GM21825 (cell line): ENCODE measurements around the gene EIF2AK2.
"Not testable (repeated sequence)": the region's sequence is repeated elsewhere in the genome, so short reads cannot be mapped to it uniquely, and the experiment has no call there.

Source experiments
- ATAC-seq: cut with Tn5 transposase; IDR thresholded peaks from one replicate; pipeline ENCODE4 v1.9.1; 2021; ENCODE audit warnings: mild to moderate bottlenecking, moderate library complexity; ENCODE audit not compliant: unreplicated experiment

The EIF2AK2 gene

DNA sequence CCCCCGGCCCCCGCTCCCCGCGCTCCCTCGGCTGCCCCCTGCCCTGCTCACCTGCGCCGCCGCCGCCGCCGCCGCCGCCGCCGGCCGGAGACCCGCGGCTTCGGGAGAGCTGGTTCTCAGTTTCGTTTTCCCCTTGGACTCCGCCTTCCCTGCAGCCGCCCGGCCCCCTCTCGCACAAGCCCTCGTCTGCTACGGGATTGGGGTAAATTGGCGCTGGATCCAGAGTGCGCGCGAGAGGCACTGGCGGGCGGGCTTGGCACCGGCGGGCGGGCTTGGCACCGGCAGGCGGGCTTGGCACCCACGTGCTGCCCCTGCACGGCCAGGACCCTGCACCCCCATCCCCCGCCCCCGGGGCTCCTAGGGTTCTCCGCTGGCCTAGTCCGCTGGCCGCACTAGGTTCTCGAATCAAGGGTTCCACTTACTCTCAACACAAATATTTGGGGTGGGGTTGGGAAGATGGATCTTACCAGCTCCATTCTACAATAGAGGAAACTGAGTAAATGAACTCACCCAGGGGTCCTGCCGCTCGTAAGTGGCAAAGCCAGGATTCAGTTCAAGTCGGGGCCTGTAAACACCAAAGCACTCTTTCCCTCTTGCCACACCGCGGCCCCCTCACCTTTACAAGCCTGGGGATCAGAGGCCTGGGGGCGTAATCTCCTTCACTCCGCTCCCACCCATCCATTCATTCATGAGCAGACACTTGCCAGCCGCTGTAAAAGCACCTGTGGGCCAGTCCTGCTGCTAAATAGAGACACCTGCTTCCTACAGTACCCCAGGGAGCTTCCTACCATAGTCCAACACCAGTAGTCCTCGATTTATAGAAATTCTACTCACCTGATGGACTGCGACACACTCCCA lies at the start of gene EIF2AK2:
EIF2AK2 (minus strand) TSS at position 124 of the 858 bp plus-strand sequence. CDS start 9,174 bp downstream, outside the sequence.
- peak; percentile 85 for ATAC-seq

DNA sequence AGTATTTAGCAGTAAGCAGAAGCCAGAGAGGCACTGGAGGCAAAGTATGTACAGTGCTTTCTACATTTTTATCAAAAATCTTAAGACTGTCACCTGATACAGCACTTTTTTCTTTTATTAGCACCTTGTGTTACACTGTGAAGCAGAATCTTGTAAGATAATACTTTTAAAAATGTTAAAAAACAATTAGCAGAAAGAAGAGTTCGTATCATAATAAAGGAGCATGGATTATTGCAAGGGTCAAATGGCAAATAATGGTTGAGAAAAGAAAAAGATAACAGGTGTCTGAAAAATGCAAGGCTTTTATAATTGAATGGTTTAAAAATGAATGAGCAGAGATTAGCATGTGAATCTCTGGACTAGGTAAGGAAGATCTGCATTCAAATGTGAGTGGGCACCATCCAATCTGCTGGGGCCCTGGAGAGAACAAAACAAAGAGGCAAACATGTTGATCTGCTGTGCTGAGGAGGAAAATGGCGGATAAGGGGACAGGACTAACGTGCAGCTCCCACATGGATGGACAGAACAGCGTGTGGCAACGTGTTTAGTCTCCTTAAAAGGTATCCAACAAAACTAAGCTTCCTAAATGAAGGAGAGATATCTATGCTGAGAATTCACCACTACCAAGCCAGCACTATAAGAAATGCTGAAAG lies 49.0 kb upstream of the EIF2AK2 start:
- ATAC-seq, result no peak

DNA sequence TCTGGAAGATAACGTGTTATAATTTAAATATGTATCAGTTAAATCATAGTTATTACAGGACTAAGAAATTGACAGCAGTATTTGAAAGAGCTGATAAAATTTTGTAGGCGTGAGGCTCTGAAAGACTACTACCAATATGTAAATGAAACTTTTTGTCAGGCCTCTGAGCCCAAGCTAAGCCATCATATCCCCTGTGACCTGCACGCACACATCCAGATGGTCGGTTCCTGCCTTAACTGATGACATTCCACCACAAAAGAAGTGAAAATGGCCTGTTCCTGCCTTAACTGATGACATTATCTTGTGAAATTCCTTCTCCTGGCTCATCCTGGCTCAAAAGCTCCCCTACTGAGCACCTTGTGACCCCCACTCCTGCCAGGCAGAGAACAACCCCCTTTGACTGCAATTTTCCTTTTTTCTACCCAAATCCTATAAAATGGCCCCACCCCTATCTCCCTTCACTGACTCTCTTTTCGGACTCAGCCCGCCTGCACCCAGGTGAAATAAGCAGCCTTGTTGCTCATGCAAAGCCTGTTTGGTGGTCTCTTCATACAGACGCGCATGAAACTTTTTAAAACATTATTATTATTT lies 48.4 kb upstream of the EIF2AK2 start:
- not testable (repeated sequence) for ATAC-seq

- no peak for ATAC-seq
These were observed 46.9 kb upstream of the EIF2AK2 start for GRCh38 chr2:37203708-37204107.

DNA sequence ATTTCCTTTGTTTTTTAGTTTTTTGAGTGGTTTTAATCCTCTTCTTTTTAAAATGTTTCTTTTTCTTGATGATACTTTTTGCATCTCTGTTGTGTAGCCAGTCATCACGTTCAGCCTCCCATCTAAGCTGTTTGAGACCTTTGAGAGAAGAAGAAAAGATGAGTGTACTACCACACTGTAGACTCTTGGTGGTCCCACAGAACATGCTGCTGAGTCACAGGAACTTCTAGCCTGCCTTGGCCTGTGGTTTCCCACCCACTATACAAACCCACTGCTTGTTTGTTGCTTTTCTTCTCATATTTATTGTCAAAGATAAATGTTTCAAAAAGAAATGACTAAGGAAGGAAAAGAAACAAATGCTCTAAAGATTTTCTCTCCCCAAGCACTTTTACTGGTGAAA lies 45.0 kb upstream of the EIF2AK2 start:
- no peak for ATAC-seq

DNA sequence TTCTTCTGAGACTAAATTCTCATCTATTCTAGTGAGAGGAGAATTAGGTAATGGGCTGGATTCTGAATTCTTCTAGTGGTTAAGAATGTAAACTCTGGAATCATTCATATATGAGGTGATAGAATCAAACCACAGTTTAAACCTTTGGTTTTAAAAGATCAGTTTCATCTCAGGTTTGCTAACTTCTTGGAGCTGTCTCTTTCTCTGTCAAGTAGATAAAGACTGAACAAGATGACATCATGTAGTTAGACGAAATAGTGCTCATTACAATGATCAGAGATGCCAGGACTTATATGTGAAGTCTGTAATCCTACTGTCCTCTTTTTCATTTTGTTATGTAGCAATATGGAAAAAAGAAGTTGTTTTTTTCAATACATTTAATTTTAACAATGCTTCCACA lies 44.4 kb upstream of the EIF2AK2 start:
- ATAC-seq, result no peak

DNA sequence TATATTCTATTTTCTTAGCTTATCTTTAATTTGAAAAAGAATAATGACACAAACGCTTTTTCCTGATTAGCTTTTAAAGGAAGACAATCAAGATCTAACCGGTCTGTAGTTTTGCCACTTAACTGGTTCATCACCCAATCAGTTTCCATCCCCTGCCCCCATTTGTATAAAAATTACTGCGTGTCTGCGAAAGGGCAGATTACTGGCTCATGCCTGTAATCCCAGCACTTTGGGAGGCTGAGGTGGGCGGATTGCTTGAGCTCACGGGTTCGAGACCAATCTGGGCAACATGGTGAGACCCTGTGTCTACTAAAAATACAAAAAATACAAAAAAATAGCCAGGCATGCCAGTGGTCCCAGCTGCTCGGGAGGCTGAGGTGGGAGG lies 41.9 kb upstream of the EIF2AK2 start:
- ATAC-seq, result no peak

- ATAC-seq, result peak; percentile 67
These were observed 39.8 kb upstream of the EIF2AK2 start, which contains the start of gene CEBPZOS for GRCh38 chr2:37196320-37197195. Gene CEBPZOS (plus strand): TSS chr2:37196496. CDS start chr2:37199705, 3,209 bp downstream.

- not testable (repeated sequence) for ATAC-seq
These were observed 39.1 kb upstream of the EIF2AK2 start for GRCh38 chr2:37195862-37196319.

GRCh38 chr2:37192551-37192950 lies 35.8 kb upstream of the EIF2AK2 start:
- no peak for ATAC-seq

- no peak for ATAC-seq
These were observed 35.0 kb upstream of the EIF2AK2 start for GRCh38 chr2:37191747-37192146.

GRCh38 chr2:37191253-37191652 lies 34.5 kb upstream of the EIF2AK2 start:
- no peak for ATAC-seq

- ATAC-seq, result no peak
These were observed 33.5 kb upstream of the EIF2AK2 start for GRCh38 chr2:37190290-37190689.

GRCh38 chr2:37189452-37190153 lies 32.8 kb upstream of the EIF2AK2 start:
- no peak for ATAC-seq

GRCh38 chr2:37188570-37188969 lies 31.8 kb upstream of the EIF2AK2 start, which contains the start of gene SULT6B1:
Gene SULT6B1 (minus strand): TSS chr2:37188670. CDS start chr2:37188640, 30 bp downstream.
- no peak for ATAC-seq

GRCh38 chr2:37181726-37182684 lies 25.2 kb upstream of the EIF2AK2 start:
- no peak for ATAC-seq

DNA sequence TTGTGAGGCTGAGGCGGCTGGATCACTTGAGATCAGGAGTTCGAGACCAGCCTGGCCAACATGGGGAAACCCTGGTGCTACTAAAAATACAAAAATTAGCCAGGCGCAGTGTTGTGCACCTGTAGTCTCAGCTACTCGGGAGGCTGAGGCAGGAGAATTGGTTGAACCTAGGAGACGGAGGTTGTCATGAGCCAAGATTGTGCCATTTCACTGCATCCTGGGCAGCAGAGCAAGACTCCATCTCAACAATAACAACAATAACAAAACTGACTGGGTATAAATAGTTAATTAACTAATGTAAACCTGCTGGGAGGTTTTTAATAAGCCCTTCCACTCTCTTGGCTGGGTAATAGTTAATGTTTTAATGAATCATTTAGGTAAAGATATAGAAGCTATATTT lies 23.9 kb upstream of the EIF2AK2 start:
- no peak for ATAC-seq

DNA sequence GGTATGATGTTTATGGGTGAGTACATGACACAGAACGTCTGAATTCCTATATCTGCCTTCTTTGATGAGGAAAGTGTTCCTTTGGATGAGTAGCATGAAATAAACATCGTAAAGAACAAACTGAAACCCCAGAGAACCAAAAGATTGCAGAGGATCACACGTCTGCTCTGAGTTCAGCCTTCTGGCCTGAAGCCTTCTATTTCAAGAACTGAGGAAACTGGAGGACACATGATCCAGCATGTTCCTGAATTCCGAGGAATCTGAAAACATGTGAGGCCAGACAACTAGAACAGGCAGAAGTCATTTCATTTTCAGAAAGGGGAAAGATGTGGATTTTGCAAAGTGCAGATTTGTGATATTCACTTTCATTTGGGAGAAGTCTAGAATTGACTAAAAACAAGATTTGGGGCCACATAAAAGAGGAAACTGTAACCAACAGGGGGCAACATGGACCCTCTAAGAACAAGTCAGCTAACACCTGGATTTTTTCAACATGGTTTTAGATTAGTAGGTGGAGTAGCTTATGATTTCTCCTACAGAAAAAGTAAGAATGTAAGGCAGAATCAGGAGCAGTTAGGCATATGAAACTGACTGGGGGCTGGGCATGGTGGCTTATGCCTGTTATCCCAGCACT lies 23.3 kb upstream of the EIF2AK2 start:
- ATAC-seq, result no peak
